ENCODE measurements around the gene SLTM. TPM values are rescaled to one million over a fixed set of nuclear protein-coding genes. Genes with fewer than 3 reads are reported as not detected.
"Not testable (repeated sequence)": the region's sequence is repeated elsewhere in the genome, so short reads cannot be mapped to it uniquely, and the experiment has no call there.

SLTM gene
- total RNA-seq, 1 experiment from 2014 or later, result 127 TPM

DNA sequence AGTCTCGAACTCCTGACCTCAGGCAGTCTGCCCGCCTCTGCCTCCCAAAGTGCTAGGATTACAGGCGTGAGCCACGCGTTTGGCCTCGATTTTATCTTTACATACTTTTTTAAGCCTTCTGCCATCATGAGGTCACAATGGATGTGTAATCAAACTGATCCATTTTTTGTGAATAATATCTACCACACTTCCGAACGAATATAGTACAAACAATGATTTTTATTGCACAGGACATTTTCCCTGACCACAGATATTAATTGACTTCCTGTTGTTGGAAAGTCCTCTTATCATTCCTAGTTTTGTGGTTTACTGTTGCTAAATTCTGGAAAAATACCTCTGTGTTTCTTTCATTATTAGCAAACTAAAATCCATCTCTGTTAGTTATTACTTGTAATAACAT lies 93.4 kb downstream of the SLTM start:
- intact Hi-C loops (cut with micrococcal nuclease; ENCODE audit: unreplicated experiment), result no loop called here
- peak; percentile 3 for DNase-seq (ENCODE audit: low spot score)
- H3K27me3 ChIP-seq (replicated peaks; ENCODE audit: insufficient read depth, low read depth, low read length, poor library complexity), result no peaks in the 10 kb centered on the region
- POLR2A ChIA-PET (ENCODE audit: low non-redundant PET), result no interaction called here
- H3K4me3 ChIP-seq (ENCODE audit: low read depth, low read length, poor library complexity, severe bottlenecking), result no peak overlapping the region
- TF ChIP-seq, protein P1, sequence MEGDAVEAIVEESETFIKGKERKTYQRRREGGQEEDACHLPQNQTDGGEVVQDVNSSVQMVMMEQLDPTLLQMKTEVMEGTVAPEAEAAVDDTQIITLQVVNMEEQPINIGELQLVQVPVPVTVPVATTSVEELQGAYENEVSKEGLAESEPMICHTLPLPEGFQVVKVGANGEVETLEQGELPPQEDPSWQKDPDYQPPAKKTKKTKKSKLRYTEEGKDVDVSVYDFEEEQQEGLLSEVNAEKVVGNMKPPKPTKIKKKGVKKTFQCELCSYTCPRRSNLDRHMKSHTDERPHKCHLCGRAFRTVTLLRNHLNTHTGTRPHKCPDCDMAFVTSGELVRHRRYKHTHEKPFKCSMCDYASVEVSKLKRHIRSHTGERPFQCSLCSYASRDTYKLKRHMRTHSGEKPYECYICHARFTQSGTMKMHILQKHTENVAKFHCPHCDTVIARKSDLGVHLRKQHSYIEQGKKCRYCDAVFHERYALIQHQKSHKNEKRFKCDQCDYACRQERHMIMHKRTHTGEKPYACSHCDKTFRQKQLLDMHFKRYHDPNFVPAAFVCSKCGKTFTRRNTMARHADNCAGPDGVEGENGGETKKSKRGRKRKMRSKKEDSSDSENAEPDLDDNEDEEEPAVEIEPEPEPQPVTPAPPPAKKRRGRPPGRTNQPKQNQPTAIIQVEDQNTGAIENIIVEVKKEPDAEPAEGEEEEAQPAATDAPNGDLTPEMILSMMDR (conservative IDR thresholded peaks at IDR 0.05; ENCODE audit: low read depth, low read length), result no peak
- no peak for TF ChIP-seq EZH2 (IDR thresholded peaks at IDR 0.05; ENCODE audit: borderline replicate concordance, low read depth, low read length, poor library complexity, severe bottlenecking)
- no peaks in the 10 kb centered on the region for H3K4me1 ChIP-seq (ENCODE audit: insufficient read depth, low read length, poor library complexity, severe bottlenecking)
- no peak overlapping the region for H3K27ac ChIP-seq (ENCODE audit: low read depth, low read length, poor library complexity, severe bottlenecking)
- no TSS peak for BruUV-seq (replicated peaks)
- CTCF ChIA-PET, result interaction anchor here (0.7 kb wide), 1 partner anchor 23 kb away, joined by 9 read pairs; no protein-coding TSS in a partner anchor
- no peaks in the 10 kb centered on the region for H3K9me3 ChIP-seq (ENCODE audit: low read depth, low read length, poor library complexity, severe bottlenecking)
- no peaks in the 10 kb centered on the region for H3K36me3 ChIP-seq (ENCODE audit: insufficient read depth, low read length, poor library complexity, severe bottlenecking)

DNA sequence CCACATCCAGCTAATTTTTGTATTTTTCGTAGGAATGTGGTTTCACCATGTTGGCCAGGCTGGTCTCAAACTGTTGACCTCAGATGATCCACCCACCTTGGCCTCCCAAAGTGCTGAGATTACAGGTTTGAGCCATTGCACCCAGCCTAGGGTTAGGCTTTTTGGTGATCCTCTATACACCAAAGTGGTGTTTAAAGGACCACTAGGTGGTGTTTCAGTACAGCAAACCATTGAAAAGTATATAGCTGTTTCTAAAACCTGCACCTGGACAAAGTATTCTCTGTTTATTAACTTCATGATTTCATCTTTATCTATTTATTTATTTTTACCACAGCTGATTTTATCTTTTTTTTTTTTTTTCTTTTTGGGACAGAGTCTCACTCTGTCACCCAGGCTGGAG lies 94.0 kb downstream of the SLTM start:
- peak; percentile 14 for DNase-seq (ENCODE audit: low spot score)
- ChIA-PET POLR2A (ENCODE audit: low non-redundant PET) (no interaction called here), CTCF (interaction anchor here (0.7 kb wide), 1 partner anchor 22 kb away, joined by 9 read pairs; no protein-coding TSS in a partner anchor)
- no TSS peak for BruUV-seq (replicated peaks)
- no peaks in the 10 kb centered on the region for H3K36me3 ChIP-seq (ENCODE audit: insufficient read depth, low read length, poor library complexity, severe bottlenecking)
- no peak overlapping the region for H3K27ac ChIP-seq (ENCODE audit: low read depth, low read length, poor library complexity, severe bottlenecking)
- intact Hi-C loops (cut with micrococcal nuclease; ENCODE audit: unreplicated experiment), result no loop called here
- H3K4me1 ChIP-seq (ENCODE audit: insufficient read depth, low read length, poor library complexity, severe bottlenecking), result no peaks in the 10 kb centered on the region
- no peaks in the 10 kb centered on the region for H3K27me3 ChIP-seq (replicated peaks; ENCODE audit: insufficient read depth, low read depth, low read length, poor library complexity)
- H3K9me3 ChIP-seq (ENCODE audit: low read depth, low read length, poor library complexity, severe bottlenecking), result no peaks in the 10 kb centered on the region
- TF ChIP-seq EZH2 (IDR thresholded peaks at IDR 0.05; ENCODE audit: borderline replicate concordance, low read depth, low read length, poor library complexity, severe bottlenecking), result no peak
- TF ChIP-seq, protein P1 (conservative IDR thresholded peaks at IDR 0.05; ENCODE audit: low read depth, low read length), result peak; percentile 48
- no peak overlapping the region for H3K4me3 ChIP-seq (ENCODE audit: low read depth, low read length, poor library complexity, severe bottlenecking)

DNA sequence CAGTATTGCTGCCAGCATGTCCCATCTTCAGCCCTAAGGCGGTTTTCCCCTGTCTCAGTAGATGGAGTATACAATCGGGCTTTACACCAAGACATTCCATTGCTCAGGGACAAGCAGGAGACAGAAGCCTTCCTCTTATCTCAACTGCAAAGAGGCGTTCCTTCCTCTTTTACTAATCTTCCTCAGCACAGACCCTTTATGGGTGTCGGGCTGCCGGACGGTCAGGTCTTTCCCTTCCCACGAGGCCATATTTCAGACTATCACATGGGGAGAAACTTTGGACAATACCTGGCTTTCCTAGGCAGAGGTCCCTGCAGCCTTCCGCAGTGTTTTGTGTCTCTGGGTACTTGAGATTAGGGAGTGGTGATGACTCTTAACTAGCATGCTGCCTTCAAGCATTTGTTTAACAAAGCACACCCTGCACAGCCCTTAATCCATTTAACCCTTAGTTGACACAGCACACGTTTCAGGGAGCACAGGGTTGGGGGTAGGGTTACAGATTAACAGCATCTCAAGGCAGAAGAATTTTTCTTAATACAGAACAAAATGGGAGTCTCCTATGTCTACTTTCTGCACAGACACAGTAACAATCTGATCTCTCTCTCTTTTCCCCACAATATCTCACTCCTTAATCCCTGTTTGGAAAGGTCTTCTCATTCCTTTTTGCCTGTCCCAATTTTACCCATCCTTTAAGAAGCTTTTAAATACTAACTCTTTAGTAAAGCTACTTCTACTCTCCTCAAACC lies 99.6 kb downstream of the SLTM start:
- H3K4me1 ChIP-seq (ENCODE audit: insufficient read depth, low read length, poor library complexity, severe bottlenecking); H3K4me3 ChIP-seq (ENCODE audit: low read depth, low read length, poor library complexity, severe bottlenecking); BruUV-seq (replicated peaks); DNase-seq (ENCODE audit: low spot score); intact Hi-C loops (cut with micrococcal nuclease; ENCODE audit: unreplicated experiment); POLR2A ChIA-PET (ENCODE audit: low non-redundant PET); H3K27me3 ChIP-seq (replicated peaks; ENCODE audit: insufficient read depth, low read depth, low read length, poor library complexity); H3K27ac ChIP-seq (ENCODE audit: low read depth, low read length, poor library complexity, severe bottlenecking); H3K36me3 ChIP-seq (ENCODE audit: insufficient read depth, low read length, poor library complexity, severe bottlenecking); CTCF ChIA-PET; H3K9me3 ChIP-seq (ENCODE audit: low read depth, low read length, poor library complexity, severe bottlenecking): not testable (repeated sequence)

DNA sequence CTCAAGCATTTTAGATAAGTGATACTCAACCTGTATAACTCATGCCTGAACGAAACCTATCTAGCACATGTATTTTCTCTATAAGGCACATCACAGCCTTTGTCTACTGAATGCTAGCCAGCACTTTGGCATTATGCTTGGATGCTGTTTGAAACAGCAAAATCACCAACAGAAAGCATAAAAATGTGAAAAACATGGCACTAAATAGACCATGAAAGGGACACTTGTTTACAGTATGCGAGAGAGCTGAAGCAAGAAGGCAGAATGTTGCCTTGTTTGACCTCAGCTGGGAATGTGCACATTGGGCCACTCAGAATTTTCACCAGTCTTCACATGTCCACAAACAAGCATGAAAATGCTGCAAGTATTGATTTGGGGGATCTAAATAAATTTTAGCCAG lies 102.9 kb downstream of the SLTM start:
- no peaks in the 10 kb centered on the region for H3K36me3 ChIP-seq (ENCODE audit: insufficient read depth, low read length, poor library complexity, severe bottlenecking)
- no peak overlapping the region for H3K27ac ChIP-seq (ENCODE audit: low read depth, low read length, poor library complexity, severe bottlenecking)
- H3K27me3 ChIP-seq (replicated peaks; ENCODE audit: insufficient read depth, low read depth, low read length, poor library complexity), result no peaks in the 10 kb centered on the region
- intact Hi-C loops (cut with micrococcal nuclease; ENCODE audit: unreplicated experiment), result no loop called here
- BruUV-seq (replicated peaks), result no TSS peak
- no peak overlapping the region for H3K4me3 ChIP-seq (ENCODE audit: low read depth, low read length, poor library complexity, severe bottlenecking)
- TF ChIP-seq, protein P1 (conservative IDR thresholded peaks at IDR 0.05; ENCODE audit: low read depth, low read length), result no peak
- TF ChIP-seq EZH2 (IDR thresholded peaks at IDR 0.05; ENCODE audit: borderline replicate concordance, low read depth, low read length, poor library complexity, severe bottlenecking), result no peak
- CTCF ChIA-PET, result no interaction called here
- no peaks in the 10 kb centered on the region for H3K9me3 ChIP-seq (ENCODE audit: low read depth, low read length, poor library complexity, severe bottlenecking)
- POLR2A ChIA-PET (ENCODE audit: low non-redundant PET), result no interaction called here
- no peak for DNase-seq (ENCODE audit: low spot score)
- H3K4me1 ChIP-seq (ENCODE audit: insufficient read depth, low read length, poor library complexity, severe bottlenecking), result no peaks in the 10 kb centered on the region
